LNCAP (cell line): ENCODE results near the gene CMTM5.

Source experiments
- TF ChIP-seq, protein P1 (sequence below): fragments of 450-650 bp; IDR thresholded peaks from 2 replicates; pipeline ENCODE4 v1.5.1; 2017; ENCODE audit warnings: mild to moderate bottlenecking

CMTM5 gene, protein sequence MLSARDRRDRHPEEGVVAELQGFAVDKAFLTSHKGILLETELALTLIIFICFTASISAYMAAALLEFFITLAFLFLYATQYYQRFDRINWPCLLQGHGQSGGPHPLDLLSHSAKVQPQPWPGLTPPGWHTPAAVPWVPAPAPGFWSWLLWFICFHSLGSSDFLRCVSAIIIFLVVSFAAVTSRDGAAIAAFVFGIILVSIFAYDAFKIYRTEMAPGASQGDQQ

DNA sequence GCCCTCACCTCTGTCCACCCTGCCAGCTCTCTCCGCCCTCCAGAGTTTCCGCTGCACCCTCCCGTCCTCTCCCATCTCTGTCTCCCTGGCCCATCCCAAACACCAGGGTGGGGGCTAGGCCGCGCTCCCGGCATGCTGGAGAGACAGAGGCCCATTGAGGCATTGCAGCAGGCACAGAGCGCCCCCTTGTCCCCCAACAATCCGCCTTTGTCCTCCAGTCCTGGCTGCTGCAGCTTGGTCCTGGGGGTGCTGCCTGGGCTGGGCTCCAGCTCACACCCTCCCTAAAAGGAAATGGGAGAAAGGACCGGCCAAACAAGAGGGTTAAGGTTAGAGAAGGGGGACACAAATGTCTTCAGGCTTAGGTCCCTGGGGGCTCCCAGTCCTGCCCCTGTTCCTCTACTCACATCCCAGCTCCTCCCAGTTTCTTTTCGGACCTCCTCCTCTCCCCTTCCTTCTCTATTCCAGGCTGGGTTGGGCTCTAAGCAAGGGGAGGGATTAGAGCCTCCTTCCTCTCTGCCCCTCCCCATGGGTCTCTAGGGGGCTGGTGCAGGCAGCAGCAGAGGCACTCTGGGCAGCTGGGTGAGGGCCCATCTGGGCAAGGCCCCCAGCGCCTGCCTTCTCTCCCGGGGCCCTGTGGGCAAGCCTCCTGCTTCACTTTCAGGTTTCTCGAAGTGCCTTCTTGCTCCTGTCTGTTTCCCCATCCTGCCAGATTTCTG lies at the start of gene CMTM5:
TSS of gene CMTM5 (plus strand) at position 565 of the 716 bp plus-strand sequence. CDS start 206 bp downstream, outside the sequence.
- TF ChIP-seq, protein P1, sequence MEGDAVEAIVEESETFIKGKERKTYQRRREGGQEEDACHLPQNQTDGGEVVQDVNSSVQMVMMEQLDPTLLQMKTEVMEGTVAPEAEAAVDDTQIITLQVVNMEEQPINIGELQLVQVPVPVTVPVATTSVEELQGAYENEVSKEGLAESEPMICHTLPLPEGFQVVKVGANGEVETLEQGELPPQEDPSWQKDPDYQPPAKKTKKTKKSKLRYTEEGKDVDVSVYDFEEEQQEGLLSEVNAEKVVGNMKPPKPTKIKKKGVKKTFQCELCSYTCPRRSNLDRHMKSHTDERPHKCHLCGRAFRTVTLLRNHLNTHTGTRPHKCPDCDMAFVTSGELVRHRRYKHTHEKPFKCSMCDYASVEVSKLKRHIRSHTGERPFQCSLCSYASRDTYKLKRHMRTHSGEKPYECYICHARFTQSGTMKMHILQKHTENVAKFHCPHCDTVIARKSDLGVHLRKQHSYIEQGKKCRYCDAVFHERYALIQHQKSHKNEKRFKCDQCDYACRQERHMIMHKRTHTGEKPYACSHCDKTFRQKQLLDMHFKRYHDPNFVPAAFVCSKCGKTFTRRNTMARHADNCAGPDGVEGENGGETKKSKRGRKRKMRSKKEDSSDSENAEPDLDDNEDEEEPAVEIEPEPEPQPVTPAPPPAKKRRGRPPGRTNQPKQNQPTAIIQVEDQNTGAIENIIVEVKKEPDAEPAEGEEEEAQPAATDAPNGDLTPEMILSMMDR = no peak

DNA sequence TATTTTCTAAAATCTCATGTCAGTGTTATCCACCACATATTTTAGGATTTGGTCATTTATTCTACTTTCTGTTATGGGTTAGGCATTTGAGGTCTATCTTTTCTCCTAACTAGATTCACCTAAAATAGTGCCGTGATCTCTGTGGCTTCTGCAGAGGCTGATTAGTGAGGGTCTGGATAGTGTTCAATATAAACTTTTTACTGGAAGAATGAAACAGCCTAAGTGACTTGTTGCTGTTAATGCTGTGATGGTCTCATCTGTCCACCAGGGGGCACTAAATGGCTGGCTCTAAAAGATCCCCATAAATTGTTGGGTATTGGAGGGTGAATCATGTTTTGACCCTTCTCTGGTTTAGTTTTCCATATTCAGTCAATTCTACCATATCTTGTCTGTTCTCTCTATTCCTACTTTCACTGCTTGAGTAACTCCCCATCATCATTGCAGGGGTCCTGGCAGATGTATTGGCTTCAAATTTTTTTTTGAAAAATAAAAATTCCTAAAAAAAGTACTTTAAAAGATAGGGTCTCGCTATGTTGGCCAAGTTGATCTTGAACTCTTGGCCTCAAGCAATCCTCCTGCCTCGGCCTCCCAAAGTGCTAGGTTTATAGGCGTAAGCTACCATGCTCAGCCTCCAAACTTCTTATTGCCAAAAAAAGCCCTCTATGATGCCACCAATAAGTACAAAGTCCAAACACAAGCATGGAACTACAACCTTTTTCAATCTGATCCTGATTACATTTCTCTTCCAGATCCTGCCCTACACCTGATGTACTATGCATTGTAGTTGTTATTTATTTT lies 48.7 kb upstream of the CMTM5 start:
- TF ChIP-seq, protein P1 = peak; percentile 89

DNA sequence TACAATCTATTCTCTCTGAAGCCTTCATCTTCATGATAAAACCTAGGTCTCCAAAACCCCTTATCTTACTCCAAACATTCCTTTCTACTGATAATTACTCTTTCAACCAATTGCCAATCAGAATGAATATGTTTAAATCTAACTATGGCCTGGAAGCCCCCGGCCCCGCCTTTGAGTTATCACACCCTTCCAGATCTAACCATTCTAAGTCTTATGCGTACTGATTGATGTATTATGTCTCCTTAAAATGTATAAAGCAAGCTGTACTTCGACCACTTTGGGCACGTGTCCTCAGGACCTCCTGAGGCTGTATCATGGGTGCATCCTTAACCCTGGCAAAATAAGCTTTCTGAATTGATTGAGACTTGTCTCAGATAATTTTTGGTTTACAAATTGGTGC lies 41.2 kb upstream of the CMTM5 start:
- TF ChIP-seq, protein P1 = no peak

DNA sequence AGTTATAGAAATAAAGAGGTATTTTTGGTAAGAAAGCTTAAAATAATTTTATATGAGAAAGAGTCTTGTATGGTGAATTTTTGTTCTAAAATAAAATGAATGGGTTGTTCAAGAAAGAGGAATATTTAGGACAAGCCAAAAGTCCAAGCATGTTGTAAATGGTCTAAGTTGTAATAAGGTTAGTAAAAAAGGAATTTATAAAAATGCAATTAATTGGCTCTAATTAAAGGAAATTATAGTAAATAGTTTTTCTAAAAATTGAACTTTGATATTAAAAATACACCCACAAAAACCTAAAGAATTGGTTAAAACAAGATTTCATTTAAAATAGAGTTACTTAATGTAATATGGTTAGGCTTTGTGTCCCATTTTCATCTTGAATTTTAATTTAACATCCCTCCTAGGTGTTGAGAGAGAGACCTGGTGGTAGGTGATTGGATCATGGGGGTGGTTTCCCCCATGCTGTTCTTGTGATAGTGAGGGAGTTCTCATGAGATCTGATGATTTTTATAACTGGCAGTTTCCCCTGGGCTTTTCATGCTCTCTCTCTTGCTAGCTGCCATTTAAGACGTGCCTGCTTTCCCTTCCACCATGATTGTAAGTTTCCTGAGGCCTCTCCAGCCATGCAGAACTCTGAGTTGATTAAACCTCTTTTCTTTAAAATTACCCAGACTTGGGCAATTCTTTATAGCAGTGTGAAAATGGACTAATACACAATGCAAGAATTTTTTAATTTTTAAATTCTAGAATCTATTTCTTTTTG lies 37.2 kb upstream of the CMTM5 start:
- TF ChIP-seq, protein P1 = no peak

DNA sequence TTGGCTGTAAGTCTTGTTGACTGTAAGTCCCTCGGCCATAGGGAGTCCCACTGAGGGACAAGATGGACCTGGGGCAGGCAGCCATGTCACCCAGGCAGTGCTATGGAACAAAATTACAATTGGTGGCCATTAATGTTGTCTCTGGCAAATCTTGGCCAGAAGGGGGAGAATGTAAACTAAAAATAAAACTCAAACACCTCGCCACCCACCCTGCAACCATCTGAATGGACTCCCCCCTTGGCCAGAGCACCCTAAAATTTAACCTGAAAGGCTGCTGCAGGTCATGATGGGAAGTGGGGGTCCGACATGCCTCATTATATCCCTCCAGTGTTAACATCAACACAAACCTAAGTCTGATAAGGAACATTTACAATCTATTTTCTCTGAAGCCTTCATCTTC lies 32.4 kb upstream of the CMTM5 start:
- TF ChIP-seq, protein P1 = no peak

DNA sequence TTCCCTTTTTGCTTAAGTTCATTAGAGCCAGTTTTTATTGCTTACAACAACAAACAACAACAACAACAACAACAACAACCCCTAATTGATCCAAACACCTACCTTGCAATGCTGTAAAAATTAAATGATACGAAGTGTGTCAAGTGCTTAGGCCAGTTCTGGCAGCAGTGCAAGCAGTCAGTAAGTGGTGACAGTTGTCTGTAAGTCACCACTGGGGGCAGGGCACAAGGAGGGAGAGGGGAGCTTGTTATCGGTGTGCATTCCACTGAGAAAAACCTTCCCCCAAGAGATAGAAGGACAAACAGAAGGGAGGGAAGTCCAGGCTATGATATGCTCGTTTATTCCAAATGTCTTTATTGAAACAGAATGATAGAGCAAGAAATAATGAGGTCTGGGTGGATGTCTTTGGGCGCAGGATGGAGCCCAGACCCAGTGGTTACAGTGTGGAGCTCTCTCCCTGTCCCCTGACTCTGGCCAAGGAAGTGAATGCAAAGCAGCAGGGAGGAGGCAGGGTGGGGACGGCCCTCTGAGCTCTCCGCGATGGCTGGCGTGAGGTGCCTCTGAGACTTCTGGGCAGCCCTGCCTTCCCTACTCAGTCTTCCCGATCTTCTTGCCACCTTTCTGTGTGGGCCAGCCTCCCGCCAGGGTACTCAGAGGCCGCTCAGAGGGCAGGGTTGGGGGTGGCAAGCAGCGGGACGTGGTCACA lies 30.7 kb upstream of the CMTM5 start:
- TF ChIP-seq, protein P1 = no peak
